Choroid plexus epithelial cell (primary cell): Measurements from ENCODE around the gene CENPU.

Source experiments
- DNase-seq: peaks from one replicate; pipeline ENCODE4 v3.0.0-alpha.2; 2010; ENCODE audit warnings: low read depth
- H3K4me3 ChIP-seq: 2 replicates; pipeline ENCODE4 v1.5.1; 2011; ENCODE audit warnings: low read depth, mild to moderate bottlenecking, control low read depth, low read length, moderate library complexity
- TF ChIP-seq, protein P1 (sequence below): conservative IDR thresholded peaks from 2 replicates; pipeline ENCODE4 v1.5.1; 2011; ENCODE audit warnings: low read depth, mild to moderate bottlenecking, control low read depth, inconsistent platforms, low read length, moderate library complexity

The CENPU gene

DNA sequence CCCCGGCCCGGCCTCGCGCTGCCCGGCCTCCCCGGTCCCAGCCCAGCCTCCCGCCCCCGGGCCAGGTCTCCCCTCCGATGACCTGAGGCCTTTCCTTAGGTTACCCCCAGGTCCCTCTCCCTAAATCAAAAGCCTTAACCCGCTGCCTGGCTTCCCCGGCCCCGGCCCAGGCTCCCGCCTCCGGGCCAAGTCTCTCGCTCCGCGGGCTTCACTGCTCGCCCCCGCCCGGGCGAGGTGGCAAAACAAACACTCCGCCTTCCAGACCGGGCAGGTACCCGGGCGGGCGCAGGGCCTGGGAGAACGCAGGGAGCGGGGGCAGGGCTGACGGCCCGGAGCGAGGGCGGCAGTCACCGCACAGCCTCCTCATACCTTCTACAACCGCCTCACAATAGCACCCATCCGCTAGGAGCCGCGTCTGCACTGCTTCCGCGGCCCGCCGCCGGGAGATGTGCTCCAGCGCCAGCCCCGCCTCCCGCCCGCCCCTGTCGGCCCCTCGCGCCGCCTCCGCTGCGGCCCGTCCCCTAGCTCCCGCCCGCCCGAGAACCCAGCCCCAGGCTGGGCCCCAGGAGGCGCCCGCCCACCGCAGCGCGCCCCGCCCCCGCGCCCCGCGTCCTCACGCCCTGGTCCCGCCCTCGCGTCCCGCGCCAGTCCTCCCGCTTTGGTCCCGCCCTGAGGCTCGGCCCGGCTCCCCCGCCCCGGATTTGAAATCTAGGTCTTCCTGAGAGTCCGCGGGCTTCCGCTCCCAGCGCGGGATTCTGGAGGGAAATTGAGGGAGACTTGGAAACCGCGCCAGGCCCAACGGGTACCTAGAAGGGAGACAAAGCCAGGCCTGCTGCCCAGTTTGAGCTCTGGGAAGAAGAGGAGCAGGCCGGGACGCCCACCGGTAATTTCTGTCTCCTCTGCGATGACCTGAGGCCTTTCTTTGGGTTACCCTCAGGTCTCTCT is 84.6 kb downstream of the CENPU start, which contains the start of the genes CASP3 and PRIMPOL:
TSS of gene CASP3 (minus strand) at position 422 of the 945 bp plus-strand sequence. CDS start 10,994 bp downstream, outside the sequence.
TSS of gene PRIMPOL (plus strand) at position 713 of the 945 bp plus-strand sequence. CDS start 7,403 bp downstream, outside the sequence.
- TF ChIP-seq, protein P1, sequence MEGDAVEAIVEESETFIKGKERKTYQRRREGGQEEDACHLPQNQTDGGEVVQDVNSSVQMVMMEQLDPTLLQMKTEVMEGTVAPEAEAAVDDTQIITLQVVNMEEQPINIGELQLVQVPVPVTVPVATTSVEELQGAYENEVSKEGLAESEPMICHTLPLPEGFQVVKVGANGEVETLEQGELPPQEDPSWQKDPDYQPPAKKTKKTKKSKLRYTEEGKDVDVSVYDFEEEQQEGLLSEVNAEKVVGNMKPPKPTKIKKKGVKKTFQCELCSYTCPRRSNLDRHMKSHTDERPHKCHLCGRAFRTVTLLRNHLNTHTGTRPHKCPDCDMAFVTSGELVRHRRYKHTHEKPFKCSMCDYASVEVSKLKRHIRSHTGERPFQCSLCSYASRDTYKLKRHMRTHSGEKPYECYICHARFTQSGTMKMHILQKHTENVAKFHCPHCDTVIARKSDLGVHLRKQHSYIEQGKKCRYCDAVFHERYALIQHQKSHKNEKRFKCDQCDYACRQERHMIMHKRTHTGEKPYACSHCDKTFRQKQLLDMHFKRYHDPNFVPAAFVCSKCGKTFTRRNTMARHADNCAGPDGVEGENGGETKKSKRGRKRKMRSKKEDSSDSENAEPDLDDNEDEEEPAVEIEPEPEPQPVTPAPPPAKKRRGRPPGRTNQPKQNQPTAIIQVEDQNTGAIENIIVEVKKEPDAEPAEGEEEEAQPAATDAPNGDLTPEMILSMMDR: peak; percentile 47
- DNase-seq: peak; percentile 97

DNA sequence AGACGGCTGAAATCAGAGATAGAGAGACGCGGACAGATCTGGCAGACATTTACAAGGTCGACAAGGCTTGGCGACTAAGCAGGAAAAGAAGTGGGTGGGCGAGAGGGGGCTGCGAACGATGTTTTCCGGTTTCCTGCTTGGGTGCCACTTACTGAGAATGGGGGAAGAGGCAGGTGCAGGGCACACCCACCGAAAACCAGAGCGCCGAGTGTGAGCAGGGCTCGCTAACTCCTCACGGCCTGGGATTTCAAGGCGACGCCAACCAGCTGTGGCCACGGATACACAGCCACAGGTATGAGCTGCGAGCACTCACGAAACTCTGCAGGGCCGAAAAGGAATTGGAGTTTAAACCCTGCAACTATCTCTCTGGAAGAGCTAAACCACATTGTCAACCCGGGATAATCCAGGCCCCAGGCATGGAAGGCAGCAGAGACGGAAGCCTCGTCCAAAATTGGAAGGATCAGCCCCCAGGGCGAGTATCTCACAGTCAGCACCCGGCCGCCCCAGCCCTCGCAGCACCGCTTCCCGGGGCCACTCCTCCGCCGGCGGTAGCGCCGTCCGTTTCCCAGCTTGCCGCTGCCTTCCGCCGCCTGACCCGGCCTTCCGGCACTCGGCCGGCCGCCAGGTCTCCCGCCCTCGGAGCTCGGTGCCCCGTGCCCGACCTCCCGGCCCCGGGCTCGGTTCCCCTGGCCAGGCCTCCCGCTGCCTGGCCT is 85.4 kb downstream of the CENPU start:
- peak overlapping the region; percentile 85 for H3K4me3 ChIP-seq
- TF ChIP-seq, protein P1: peak; percentile 13
- DNase-seq: peak; percentile 47

More for the DNA sequence above, 84.6 kb downstream of the CENPU start, which contains the start of the genes CASP3 and PRIMPOL:
- H3K4me3 ChIP-seq: peak within 1 kb of the TSS; percentile 85

DNA sequence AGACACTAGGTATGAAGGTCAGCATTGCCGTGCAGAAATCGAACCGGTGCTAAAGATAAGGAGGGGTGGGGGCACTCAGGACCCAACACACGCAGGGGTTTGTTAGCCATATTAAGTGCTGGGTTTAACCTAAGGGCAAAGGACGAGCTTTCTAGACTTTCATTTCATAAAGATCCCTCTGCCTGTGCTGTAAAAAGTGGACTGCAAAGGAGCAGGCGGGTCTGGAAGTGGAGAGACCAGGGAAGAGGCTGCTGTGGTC is 85.9 kb downstream of the CENPU start:
- no peak for DNase-seq
- TF ChIP-seq, protein P1: no peak
- peak overlapping the region; percentile 85 for H3K4me3 ChIP-seq

DNA sequence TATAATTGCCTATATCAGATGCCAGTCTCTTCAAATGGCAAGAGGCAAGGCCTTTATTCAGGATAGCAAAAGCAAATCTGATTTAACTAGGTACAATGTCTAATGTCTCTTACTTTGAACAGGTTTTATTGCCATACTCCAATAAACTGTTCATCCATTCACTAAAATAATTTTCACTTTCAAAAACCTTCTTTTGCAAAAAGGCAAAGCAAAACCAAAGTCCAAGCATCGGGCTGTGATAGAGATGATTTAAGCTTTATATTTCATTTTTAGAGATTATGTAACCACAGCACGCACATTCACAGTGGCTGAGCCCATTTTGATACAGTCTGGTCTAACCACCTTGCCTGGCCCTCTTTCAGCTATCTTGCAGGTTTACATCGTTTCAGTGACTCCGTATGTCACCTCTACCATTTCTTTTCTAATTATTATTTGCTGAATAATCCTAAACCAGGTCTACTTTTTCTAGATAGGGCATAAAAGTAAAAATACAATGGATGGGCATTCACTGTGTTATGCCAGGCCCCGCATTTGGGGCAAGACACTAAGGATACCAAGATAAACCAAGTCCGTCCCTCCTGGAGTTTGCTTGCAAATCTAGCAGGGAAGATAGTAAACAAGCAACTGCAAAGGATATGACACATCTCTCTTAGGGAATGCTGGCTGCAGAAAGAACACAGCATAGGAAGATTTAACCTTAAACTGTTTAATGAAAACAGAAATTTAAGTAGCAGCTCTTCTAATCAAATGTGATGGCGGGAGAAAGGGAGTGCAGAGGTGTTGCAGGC is 86.4 kb downstream of the CENPU start:
- DNase-seq: peak; percentile 53
- TF ChIP-seq, protein P1: no peak
- H3K4me3 ChIP-seq: peak overlapping the region; percentile 85

DNA sequence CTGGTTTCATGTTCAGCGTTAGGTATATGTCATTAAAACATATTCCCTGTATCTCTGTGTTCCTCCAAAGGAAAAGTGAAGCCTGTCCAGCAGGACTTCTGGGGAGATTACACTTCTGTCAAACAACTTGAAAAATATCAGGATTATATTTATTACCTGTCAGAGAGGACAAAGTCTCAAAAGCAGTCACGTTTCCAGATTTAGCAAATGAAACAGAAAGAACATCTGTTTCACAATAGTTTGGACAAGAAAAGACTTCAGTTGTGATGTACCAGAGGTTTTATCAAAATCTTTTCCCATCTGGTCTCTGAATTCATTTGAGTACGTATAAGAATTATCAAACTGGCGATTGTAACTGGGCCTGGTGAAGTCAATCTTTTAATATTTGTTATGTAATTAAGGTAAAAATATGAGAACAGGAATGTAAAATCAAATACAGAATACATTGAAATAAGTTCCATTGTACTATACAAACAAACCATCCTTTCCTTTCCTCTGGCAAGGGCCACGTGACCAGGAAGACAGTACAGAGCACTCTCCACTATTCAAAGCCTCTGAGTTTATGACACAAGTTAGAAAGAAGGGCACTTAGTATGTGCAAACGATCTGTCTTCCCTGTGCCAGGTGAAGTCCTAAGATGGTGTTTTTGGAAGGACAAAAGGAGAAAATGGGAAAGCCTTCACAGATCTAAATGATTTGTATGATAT is 87.8 kb downstream of the CENPU start:
- TF ChIP-seq, protein P1: no peak
- no peak for DNase-seq
- no peak overlapping the region for H3K4me3 ChIP-seq
